Measurements from ENCODE around the gene PTTG1IP.

- no peak for TF ChIP-seq CTCF (IDR thresholded peaks at IDR 0.05)
- TF ChIP-seq POLR2A (IDR thresholded peaks at IDR 0.05) = no peak
Observed at GRCh38 chr21:44802396-44803153, 70.9 kb downstream of the PTTG1IP start.
